HepG2 (cell line): ENCODE measurements around the gene GPR82.

Source experiments
- CERS6 ChIP-seq: sonication (generic); formaldehyde crosslinking; IDR thresholded peaks from 2 replicates; pipeline ENCODE4 v1.5.0; 2020; ENCODE audit warnings: missing genetic modification reagents
- CTCF ChIP-seq: sonication (generic); formaldehyde crosslinking; IDR thresholded peaks from 2 replicates; pipeline ENCODE4 v1.5.0; 2020; ENCODE audit warnings: mild to moderate bottlenecking, missing genetic modification reagents, moderate library complexity
- ELF1 ChIP-seq: sonication (generic); formaldehyde crosslinking; IDR thresholded peaks from 2 replicates; pipeline ENCODE4 v1.4.0; 2020; ENCODE audit warnings: missing genetic modification reagents
- EZH2 ChIP-seq: conservative IDR thresholded peaks from 2 replicates; pipeline ENCODE4 v1.6.1; 2012; ENCODE audit warnings: mild to moderate bottlenecking, low read depth, low read length, moderate library complexity
- FOXO4 ChIP-seq: sonication (generic); formaldehyde crosslinking; conservative IDR thresholded peaks from 2 replicates; pipeline ENCODE4 v1.8.1; 2023; ENCODE audit warnings: missing genetic modification reagents
- GMEB1 ChIP-seq: sonication (generic); formaldehyde crosslinking; IDR thresholded peaks from 2 replicates; pipeline ENCODE4 v1.5.1; 2020; ENCODE audit warnings: missing genetic modification reagents, mild to moderate bottlenecking, borderline replicate concordance
- JUND ChIP-seq: sonication (generic); formaldehyde crosslinking; IDR thresholded peaks from 2 replicates; pipeline ENCODE4 v1.8.0; 2022; ENCODE audit warnings: mild to moderate bottlenecking, missing genetic modification reagents
- ZFP1 ChIP-seq: IDR thresholded peaks from 2 replicates; pipeline ENCODE4 v1.6.1; 2016
- ZNF674 ChIP-seq: sonication (generic); formaldehyde crosslinking; IDR thresholded peaks from 2 replicates; pipeline ENCODE4 v1.5.0; 2020; ENCODE audit warnings: low read depth, mild to moderate bottlenecking, missing genetic modification reagents

- no peak for TF ChIP-seq ZNF674 (CRISPR knock-in tag)
- TF ChIP-seq CTCF (CRISPR knock-in tag), result no peak
- TF ChIP-seq EZH2, result no peak
- no peak for TF ChIP-seq ZFP1
- no peak for TF ChIP-seq CERS6 (CRISPR knock-in tag)
- no peak for TF ChIP-seq ELF1 (CRISPR knock-in tag)
- no peak for TF ChIP-seq FOXO4
- no peak for TF ChIP-seq JUND (CRISPR knock-in tag)
- TF ChIP-seq GMEB1, result no peak
Measured at GRCh38 chrX:41689711-41690110, 34.3 kb upstream of the GPR82 start.
